Stimulated activated CD4-positive, alpha-beta T cell treated with anti-CD3 and anti-CD28 coated beads, TNF-alpha, amount 100 ng/mL, for 4 hours (primary cell): ENCODE results near the gene DDX24.
"Not testable (repeated sequence)": the region's sequence is repeated elsewhere in the genome, so short reads cannot be mapped to it uniquely, and the experiment has no call there.

Experiments used
- DNase-seq, 3 experiments: peaks; one replicate each; pipeline ENCODE4 v3.0.0-alpha.2; 2020; ENCODE audit warnings: low read depth in 3 of 3

The DDX24 gene

GRCh38 chr14:94079891-94080620, 946 bp downstream of the DDX24 start:
- peak in 1 of 3 experiments; percentile 15 for DNase-seq

GRCh38 chr14:94077823-94078222, 3.2 kb downstream of the DDX24 start:
- DNase-seq = no peak

GRCh38 chr14:94077111-94077821, 3.7 kb downstream of the DDX24 start:
- DNase-seq = no peak

- no peak for DNase-seq
Observed at GRCh38 chr14:94075008-94075407, 6.0 kb downstream of the DDX24 start.

- DNase-seq = no peak
Observed at GRCh38 chr14:94074534-94074933, 6.5 kb downstream of the DDX24 start.

GRCh38 chr14:94072076-94072475, 8.9 kb downstream of the DDX24 start:
- DNase-seq = not testable (repeated sequence)

GRCh38 chr14:94066089-94066676, 14.8 kb downstream of the DDX24 start:
- no peak for DNase-seq

- no peak for DNase-seq
Observed at GRCh38 chr14:94062344-94062940, 18.6 kb downstream of the DDX24 start.

- no peak for DNase-seq
Observed at GRCh38 chr14:94059998-94060397, 21.0 kb downstream of the DDX24 start.

- no peak for DNase-seq
Observed at GRCh38 chr14:94058674-94059138, 22.3 kb downstream of the DDX24 start.

GRCh38 chr14:94058128-94058673, 22.8 kb downstream of the DDX24 start:
- DNase-seq = no peak

GRCh38 chr14:94056579-94057308, 24.3 kb downstream of the DDX24 start:
- no peak for DNase-seq

GRCh38 chr14:94054936-94055335, 26.1 kb downstream of the DDX24 start:
- no peak for DNase-seq

GRCh38 chr14:94054401-94054800, 26.6 kb downstream of the DDX24 start:
- DNase-seq = no peak

- DNase-seq = no peak
Observed at GRCh38 chr14:94052662-94053061, 28.3 kb downstream of the DDX24 start.

- no peak for DNase-seq
Observed at GRCh38 chr14:94052199-94052598, 28.8 kb downstream of the DDX24 start.

- no peak for DNase-seq
Observed at GRCh38 chr14:94051779-94052178, 29.2 kb downstream of the DDX24 start.

- no peak for DNase-seq
Observed at GRCh38 chr14:94051115-94051514, 29.9 kb downstream of the DDX24 start.

GRCh38 chr14:94050231-94050880, 30.6 kb downstream of the DDX24 start:
- no peak for DNase-seq

GRCh38 chr14:94049625-94050023, 31.4 kb downstream of the DDX24 start:
- DNase-seq = no peak
